K562 (cell line): ENCODE measurements around the gene TRAF5. TPM values are rescaled to one million over a fixed set of nuclear protein-coding genes. Genes with fewer than 3 reads are reported as not detected.

Experiments
- CCNT2 ChIP-seq: IDR thresholded peaks from 2 replicates; pipeline ENCODE4 v1.6.1; 2011; ENCODE audit warnings: borderline replicate concordance, low read depth, mild to moderate bottlenecking, moderate library complexity, mixed read lengths, low read length; ENCODE audit not compliant: insufficient read length; ENCODE audit errors: extremely low read depth
- CREB5 ChIP-seq: fragments of 250-450 bp; sonication (Bioruptor Pico); IDR thresholded peaks from 2 replicates; pipeline ENCODE4 v1.5.0; 2020; ENCODE audit warnings: mild to moderate bottlenecking
- ETV1 ChIP-seq: fragments of 450-650 bp; conservative IDR thresholded peaks from 2 replicates; pipeline ENCODE4 v1.6.1; 2016; ENCODE audit warnings: missing genetic modification characterization, control low read depth, low read depth, missing compliant biosample characterization
- HDAC1 ChIP-seq, 2 experiments: fragments of 450-650 bp; IDR thresholded peaks; 2 replicates each; pipeline ENCODE4 v1.6.1; 2016 to 2017; ENCODE audit warnings: inconsistent platforms in 1 of 2, mild to moderate bottlenecking in 1 of 2, moderate library complexity in 1 of 2
- PREB ChIP-seq: sonication (generic); formaldehyde crosslinking; IDR thresholded peaks from 2 replicates; pipeline ENCODE4 v1.8.1; 2023; ENCODE audit warnings: mild to moderate bottlenecking, missing genetic modification reagents
- PYGO2 ChIP-seq: fragments of 450-650 bp; IDR thresholded peaks from 2 replicates; pipeline ENCODE4 v1.6.1; 2016; ENCODE audit warnings: mild to moderate bottlenecking, missing genetic modification characterization, moderate library complexity, missing compliant biosample characterization
- ZNF239 ChIP-seq: fragments of 250-450 bp; sonication (Bioruptor Pico); IDR thresholded peaks from 2 replicates; pipeline ENCODE4 v1.4.0; 2020; ENCODE audit warnings: mild to moderate bottlenecking
- polyA plus RNA-seq, 8 experiments: library from polyadenylated mRNA; depleted of rRNA in 4 of 8; stranded (reverse) in 5 of 8; unstranded in 3 of 8; fragments of >200 nt; fragmentation: Nextera tagmentation in 2 of 8; fragmentation: Illumina TruSeq in 1 of 8; extraction: Ambion mirVana in 2 of 8; extraction: Trizol in 1 of 8; gene quantifications; 2 replicates each; pipeline versions ENCODE4 v1.2.1 to v1.2.3, GENCODE V29; 2011 to 2014; ENCODE audit warnings: inconsistent platforms in 1 of 8, missing spikeins in 1 of 8
- total RNA-seq, 7 experiments: library from RNA; depleted of rRNA in 6 of 7; stranded (reverse); fragments of >200 nt in 6 of 7; fragmentation: Illumina TruSeq in 2 of 7; extraction: Trizol in 2 of 7; gene quantifications; 2 replicates each; pipeline versions ENCODE4 v1.2.1 to v1.2.3, GENCODE V29; 2011 to 2021; ENCODE audit warnings: low replicate concordance in 1 of 7
- TF ChIP-seq, protein P1 (sequence below): fragments of 250-450 bp; sonication (Bioruptor Pico); IDR thresholded peaks from 2 replicates; pipeline ENCODE4 v1.9.0; 2021; ENCODE audit warnings: mild to moderate bottlenecking
- TF ChIP-seq, protein P2 (sequence below): sonication (generic); formaldehyde crosslinking; IDR thresholded peaks from 2 replicates; pipeline ENCODE4 v1.8.0; 2023; ENCODE audit warnings: mild to moderate bottlenecking, missing genetic modification reagents
- TF ChIP-seq, protein P3 (sequence below): fragments of 250-450 bp; sonication (Bioruptor Pico); IDR thresholded peaks from 2 replicates; pipeline ENCODE4 v1.4.0; 2020; ENCODE audit warnings: mild to moderate bottlenecking, moderate library complexity
- TF ChIP-seq, protein P4 (sequence below): fragments of 450-650 bp; formaldehyde crosslinking; IDR thresholded peaks from 2 replicates; pipeline ENCODE4 v1.4.0; 2020; ENCODE audit warnings: mild to moderate bottlenecking

Gene TRAF5
- total and polyA plus RNA-seq, 9 of the 15 experiments (the other 6 are each of a cell fraction or from before 2014, with no cell fraction given), result 2.0 to 9.3 (median 5.3) TPM

DNA sequence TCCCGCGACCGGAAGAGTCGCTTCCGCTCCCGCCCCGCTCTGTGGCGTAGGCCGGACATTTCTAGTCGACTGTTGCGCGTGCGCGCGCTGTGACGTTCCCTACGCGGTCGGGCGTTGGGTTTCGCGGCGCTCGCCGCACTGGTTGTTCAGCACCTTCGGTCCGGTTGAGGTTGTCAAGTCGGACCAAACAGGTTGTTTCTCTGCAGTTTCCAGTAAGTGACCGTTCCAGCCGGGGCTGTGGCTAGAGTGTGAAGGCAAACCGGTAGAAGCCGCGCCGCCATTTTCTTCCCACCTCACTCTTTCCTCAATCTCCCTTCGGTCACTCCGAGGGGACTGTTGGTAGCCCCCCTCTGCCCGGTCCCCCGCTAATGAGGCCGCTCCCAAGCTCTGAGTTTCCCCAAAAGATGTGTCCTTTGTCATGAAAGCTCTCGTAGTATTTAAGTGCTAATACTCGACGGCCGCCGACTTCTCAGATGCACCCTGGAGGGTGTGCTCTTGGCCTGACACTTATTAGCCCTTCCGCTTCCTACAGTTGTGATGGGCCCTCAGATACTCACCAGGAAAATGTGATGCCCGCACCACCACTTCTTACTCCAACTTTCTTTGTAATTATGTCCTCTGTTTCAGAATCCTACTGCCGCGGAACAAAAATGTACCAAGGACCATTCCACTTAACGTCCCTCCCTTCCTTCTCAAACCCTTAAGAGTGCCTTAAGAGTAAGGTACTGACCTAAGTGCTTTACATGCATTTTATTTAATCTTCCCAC lies 56.3 kb downstream of the TRAF5 start (continued):
- TF ChIP-seq, protein P1, sequence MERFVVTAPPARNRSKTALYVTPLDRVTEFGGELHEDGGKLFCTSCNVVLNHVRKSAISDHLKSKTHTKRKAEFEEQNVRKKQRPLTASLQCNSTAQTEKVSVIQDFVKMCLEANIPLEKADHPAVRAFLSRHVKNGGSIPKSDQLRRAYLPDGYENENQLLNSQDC (CRISPR knock-in tag), result 0 out of 2 replicates have a peak, but pooled peaks have one; percentile 12
- TF ChIP-seq PYGO2 (tag), result 0 out of 2 replicates have a peak, but pooled peaks have one; percentile 18
- TF ChIP-seq, protein P2, sequence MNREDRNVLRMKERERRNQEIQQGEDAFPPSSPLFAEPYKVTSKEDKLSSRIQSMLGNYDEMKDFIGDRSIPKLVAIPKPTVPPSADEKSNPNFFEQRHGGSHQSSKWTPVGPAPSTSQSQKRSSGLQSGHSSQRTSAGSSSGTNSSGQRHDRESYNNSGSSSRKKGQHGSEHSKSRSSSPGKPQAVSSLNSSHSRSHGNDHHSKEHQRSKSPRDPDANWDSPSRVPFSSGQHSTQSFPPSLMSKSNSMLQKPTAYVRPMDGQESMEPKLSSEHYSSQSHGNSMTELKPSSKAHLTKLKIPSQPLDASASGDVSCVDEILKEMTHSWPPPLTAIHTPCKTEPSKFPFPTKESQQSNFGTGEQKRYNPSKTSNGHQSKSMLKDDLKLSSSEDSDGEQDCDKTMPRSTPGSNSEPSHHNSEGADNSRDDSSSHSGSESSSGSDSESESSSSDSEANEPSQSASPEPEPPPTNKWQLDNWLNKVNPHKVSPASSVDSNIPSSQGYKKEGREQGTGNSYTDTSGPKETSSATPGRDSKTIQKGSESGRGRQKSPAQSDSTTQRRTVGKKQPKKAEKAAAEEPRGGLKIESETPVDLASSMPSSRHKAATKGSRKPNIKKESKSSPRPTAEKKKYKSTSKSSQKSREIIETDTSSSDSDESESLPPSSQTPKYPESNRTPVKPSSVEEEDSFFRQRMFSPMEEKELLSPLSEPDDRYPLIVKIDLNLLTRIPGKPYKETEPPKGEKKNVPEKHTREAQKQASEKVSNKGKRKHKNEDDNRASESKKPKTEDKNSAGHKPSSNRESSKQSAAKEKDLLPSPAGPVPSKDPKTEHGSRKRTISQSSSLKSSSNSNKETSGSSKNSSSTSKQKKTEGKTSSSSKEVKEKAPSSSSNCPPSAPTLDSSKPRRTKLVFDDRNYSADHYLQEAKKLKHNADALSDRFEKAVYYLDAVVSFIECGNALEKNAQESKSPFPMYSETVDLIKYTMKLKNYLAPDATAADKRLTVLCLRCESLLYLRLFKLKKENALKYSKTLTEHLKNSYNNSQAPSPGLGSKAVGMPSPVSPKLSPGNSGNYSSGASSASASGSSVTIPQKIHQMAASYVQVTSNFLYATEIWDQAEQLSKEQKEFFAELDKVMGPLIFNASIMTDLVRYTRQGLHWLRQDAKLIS (CRISPR knock-in tag), result peak; percentile 96
- 0 out of 2 replicates have a peak, but pooled peaks have one; percentile 50 for TF ChIP-seq CREB5 (CRISPR knock-in tag)
- TF ChIP-seq CCNT2, result peak; percentile 64
- peak; percentile 97 for TF ChIP-seq ETV1 (tag)
- peak in 1 of 2 experiments; percentile 31; a peak in 1 of 4 replicates for TF ChIP-seq HDAC1 (IDR thresholded peaks at IDR 0.05)
- 0 out of 2 replicates have a peak, but pooled peaks have one; percentile 88 for TF ChIP-seq PREB
- TF ChIP-seq, protein P3, sequence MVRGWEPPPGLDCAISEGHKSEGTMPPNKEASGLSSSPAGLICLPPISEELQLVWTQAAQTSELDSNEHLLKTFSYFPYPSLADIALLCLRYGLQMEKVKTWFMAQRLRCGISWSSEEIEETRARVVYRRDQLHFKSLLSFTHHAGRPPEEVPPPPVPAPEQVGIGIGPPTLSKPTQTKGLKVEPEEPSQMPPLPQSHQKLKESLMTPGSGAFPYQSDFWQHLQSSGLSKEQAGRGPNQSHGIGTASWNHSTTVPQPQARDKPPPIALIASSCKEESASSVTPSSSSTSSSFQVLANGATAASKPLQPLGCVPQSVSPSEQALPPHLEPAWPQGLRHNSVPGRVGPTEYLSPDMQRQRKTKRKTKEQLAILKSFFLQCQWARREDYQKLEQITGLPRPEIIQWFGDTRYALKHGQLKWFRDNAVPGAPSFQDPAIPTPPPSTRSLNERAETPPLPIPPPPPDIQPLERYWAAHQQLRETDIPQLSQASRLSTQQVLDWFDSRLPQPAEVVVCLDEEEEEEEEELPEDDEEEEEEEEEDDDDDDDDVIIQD (CRISPR knock-in tag), result no peak
- no peak; the same call in 1 of the 2 replicates for TF ChIP-seq ZNF239 (CRISPR knock-in tag)
- TF ChIP-seq, protein P4, sequence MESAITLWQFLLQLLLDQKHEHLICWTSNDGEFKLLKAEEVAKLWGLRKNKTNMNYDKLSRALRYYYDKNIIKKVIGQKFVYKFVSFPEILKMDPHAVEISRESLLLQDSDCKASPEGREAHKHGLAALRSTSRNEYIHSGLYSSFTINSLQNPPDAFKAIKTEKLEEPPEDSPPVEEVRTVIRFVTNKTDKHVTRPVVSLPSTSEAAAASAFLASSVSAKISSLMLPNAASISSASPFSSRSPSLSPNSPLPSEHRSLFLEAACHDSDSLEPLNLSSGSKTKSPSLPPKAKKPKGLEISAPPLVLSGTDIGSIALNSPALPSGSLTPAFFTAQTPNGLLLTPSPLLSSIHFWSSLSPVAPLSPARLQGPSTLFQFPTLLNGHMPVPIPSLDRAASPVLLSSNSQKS (CRISPR knock-in tag), result no peak
